Caki2 (cell line): Measurements from ENCODE around the gene L2HGDH. TPM values are rescaled to one million over a fixed set of nuclear protein-coding genes. Genes with fewer than 3 reads are reported as not detected.
"Not testable (repeated sequence)": the region's sequence is repeated elsewhere in the genome, so short reads cannot be mapped to it uniquely, and the experiment has no call there.

Experiments used
- DNase-seq: peaks from one replicate; pipeline ENCODE4 v3.0.0-alpha.2; 2015; ENCODE audit warnings: low read depth
- in situ Hi-C: cut with HindIII; loops from 2 replicates; pipeline ENCODE4 v1.10.0; 2016; ENCODE audit warnings: low sequenced_read_pairs, low pct_unique_long_range_greater_than_20kb, mixed read lengths
- total RNA-seq: library from RNA; depleted of rRNA; stranded (reverse); fragments of >200 nt; shearing (Covaris generic); gene quantifications from 2 replicates; pipeline ENCODE4 v1.2.3, GENCODE V29; 2014; ENCODE audit warnings: low replicate concordance

Gene L2HGDH
- total RNA-seq, 1 experiment from 2014 or later: 8.9 TPM

GRCh38 chr14:50342221-50343078 lies 30.4 kb upstream of the L2HGDH start:
- DNase-seq: peak; percentile 68
- in situ Hi-C loops: no loop called here

DNA sequence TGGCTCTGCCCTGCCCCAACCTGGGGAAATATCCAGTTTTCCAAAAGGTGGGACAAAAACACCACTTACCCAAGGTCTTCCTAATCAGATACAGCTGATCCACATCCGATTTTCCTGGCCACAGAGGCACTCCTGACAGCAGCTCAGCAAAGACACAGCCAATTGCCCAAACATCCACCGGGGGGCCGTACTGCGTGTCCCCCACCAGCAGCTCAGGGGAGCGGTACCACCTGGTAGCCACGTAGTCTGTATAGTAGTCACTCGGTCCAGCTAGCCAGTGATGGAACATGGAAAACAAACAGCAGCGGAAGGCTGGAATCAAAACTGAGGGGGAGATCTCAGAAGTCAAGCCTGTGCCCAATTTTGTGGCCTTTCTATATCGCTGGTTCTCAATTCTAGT lies 28.9 kb upstream of the L2HGDH start:
- no peak for DNase-seq
- in situ Hi-C loops: no loop called here

- in situ Hi-C loops: no loop called here
- no peak for DNase-seq
These were observed 28.0 kb upstream of the L2HGDH start for GRCh38 chr14:50340045-50340444.

DNA sequence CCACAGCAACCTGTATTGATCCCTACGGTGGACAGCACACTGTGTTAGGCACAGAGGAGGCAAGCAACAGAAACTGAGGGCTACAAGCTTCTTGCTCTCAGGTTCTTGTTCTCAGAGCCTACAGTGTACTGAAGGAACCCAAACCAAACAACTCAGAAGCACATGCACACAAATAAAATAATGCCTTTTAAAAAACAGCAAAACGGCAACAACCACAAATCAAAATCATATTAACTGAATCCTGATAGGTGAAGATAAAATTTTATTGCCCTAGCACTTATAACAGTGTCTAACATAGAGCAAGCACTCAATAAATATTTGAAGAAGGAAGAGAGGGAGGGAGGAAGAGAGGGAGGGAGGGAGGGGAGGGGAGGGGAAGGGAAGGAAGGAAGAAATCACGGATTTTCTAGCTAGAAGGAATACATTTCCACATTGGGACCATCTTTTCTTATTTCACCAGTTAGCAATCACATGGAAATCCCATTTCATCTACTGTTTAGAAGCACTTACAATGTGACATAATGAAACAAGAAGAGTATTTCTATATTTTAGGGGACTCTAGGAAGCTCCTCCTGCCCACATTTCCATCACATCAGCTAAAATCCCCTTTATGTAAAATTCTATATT lies 27.3 kb upstream of the L2HGDH start:
- in situ Hi-C loops: no loop called here

DNA sequence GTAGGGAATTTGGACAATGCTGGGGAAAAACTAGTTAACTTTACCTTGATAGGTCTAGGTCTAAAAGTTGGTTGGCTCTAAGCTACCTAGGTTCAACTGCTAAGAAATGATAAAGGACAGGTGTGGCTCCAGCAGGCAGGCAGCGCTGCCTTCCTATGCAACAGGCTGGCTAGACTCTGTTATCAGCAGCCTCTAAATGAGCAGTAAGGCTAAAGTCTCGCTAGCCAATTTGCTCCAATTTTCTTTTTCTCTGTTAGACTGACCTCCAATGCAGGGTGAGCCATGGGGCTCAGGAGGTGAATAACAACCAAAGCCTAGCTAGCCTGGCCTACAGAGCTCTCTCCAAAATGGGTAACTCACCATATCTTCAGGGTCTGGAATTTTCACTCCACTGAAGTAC lies 26.6 kb upstream of the L2HGDH start:
- in situ Hi-C loops: no loop called here
- DNase-seq: no peak

More for the DNA sequence above, 27.3 kb upstream of the L2HGDH start:
- no peak for DNase-seq

GRCh38 chr14:50335989-50336824 lies 24.2 kb upstream of the L2HGDH start:
- in situ Hi-C loops: no loop called here
- DNase-seq: no peak

- in situ Hi-C loops: no loop called here
- DNase-seq: no peak
These were observed 23.4 kb upstream of the L2HGDH start for GRCh38 chr14:50335389-50335788.

DNA sequence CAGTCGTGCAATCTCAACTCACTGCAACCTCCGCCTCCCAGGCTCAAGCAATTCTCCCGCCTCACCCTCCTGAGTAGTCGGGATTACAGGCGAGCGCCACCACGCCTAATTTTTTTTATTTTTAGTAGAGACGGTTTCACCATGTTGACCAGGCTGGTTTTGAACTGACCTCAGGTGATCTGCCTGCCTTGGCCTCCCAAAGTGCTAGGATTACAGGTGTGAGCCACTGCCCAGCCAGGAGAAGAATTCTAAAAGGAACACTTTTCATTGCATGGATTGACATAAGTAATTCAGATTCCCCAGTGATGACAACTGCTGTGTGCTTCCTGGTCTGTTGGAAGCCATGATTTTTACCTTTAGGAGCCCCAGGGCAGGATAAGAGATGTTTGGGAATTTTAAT lies 22.2 kb upstream of the L2HGDH start:
- in situ Hi-C loops: no loop called here

GRCh38 chr14:50333014-50333509 lies 21.0 kb upstream of the L2HGDH start:
- in situ Hi-C loops: no loop called here

More for the DNA sequence above, 22.2 kb upstream of the L2HGDH start:
- DNase-seq: no peak

GRCh38 chr14:50331596-50331995 lies 19.6 kb upstream of the L2HGDH start:
- in situ Hi-C loops: no loop called here
- DNase-seq: no peak

More at GRCh38 chr14:50333014-50333509, 21.0 kb upstream of the L2HGDH start:
- DNase-seq: no peak

GRCh38 chr14:50321009-50321660 lies 9.1 kb upstream of the L2HGDH start:
- in situ Hi-C loops: no loop called here
- peak; percentile 88 for DNase-seq

DNA sequence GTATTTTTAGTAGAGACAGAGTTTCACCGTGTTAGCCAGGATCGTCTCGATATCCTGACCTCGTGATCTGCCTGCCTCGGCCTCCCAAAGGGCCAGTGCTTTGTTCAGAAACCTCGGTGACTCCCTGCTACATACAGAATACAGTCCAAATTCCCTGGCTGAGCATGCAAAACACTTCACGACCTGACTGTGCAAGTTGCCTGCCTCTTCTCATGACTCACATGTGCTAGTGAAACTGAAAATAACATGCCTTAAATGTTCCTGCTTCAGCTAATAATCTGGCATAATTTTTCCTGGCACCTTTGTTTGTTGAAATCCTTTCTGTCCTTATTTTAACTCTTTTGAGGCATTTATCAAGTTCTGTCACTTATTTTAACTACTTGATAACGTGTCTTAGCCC lies 8.3 kb upstream of the L2HGDH start:
- in situ Hi-C loops: no loop called here
- no peak for DNase-seq

GRCh38 chr14:50319721-50320120 lies 7.7 kb upstream of the L2HGDH start:
- in situ Hi-C loops: no loop called here
- DNase-seq: no peak

DNA sequence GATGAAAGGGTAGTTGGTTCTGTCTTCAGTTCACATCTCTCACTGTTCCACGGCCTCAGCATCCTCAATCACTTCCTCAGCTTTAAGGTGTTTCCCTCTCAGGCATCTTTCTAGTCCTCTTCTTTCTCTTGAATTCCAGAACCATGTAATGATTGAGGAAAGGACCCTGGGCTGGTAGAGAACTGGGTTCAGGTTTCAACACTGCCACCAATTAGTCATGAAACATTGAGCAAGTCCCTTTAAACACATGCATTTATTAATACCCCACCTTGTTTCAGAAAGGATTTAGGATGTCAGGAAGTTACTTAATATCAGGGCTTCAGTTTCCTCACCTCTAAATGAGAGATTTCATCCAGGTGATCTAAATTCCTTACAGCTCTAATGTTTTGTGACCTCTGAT lies 7.3 kb upstream of the L2HGDH start:
- DNase-seq: no peak
- in situ Hi-C loops: no loop called here

DNA sequence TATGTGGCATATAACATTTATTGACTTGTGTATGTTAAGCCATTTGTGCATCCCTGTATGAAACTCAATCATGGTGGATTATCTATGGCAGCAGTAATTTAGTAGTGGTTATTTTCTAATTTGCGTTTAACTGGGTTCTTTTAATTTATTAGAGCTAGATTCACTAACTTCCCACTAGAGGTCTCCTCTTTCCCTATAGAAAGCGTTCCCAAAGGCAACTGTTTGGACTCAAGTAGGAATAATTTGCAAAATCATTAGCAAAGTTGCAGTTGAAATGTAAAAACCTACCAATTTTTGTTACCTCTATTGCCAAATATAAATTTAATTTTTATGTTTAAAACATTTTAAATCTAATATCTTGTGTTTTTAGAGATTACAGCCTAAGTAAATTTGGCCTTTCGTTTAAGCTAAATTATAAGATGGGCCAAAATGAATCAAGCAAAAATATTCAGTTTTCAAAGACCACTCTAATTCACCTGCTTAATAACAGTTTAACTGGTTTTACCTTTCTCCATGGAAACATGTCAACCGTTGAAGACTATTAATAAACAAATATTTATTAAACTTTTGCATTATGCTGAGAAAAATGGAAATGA lies 6.1 kb upstream of the L2HGDH start:
- in situ Hi-C loops: no loop called here
- DNase-seq: no peak

- DNase-seq, in situ Hi-C loops: not testable (repeated sequence)
These were observed 2.1 kb upstream of the L2HGDH start for GRCh38 chr14:50314098-50314497.

- no peak for DNase-seq
- in situ Hi-C loops: no loop called here
These were observed 665 bp upstream of the L2HGDH start for GRCh38 chr14:50312734-50313054.

DNA sequence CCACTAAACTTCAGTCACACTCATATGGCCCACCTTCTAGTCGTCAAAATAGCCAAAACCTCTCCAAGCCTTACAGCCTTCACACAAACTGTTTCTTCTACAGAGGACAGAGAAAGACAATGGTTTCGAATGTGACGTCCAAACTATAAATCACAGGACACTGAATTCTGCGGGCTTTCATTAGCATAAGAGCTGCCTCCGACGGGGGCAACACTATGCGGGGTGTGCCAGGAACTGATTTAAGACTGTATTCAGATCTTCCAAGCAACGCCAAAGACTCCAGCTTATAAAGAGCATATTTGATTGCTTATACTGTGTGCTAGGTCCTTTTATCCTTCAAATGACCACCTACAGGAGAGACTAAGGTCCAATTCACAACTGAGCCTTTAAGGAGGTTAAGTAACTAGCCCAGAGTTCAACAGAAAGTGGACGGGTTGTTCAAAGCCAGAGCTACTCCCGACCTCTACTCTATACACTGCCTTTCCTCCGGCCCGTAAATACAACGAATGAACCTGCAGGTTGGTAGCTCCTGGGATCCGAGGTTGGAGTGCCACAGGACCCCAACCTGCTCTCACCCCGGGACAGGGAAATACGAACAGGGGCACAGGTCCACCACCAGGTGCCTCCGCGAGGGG lies 575 bp downstream of the L2HGDH start:
- in situ Hi-C loops: no loop called here
- DNase-seq: no peak
